HT1080 (cell line): ENCODE measurements around the gene ACE2. TPM values are rescaled to one million over a fixed set of nuclear protein-coding genes. Genes with fewer than 3 reads are reported as not detected.
A peak's percentile ranks its signal among the peaks of the same experiment; 100 is the strongest.

Source experiments
- DNase-seq: peaks from one replicate; pipeline ENCODE4 v3.0.0-alpha.2; 2015; ENCODE audit warnings: low read depth
- total RNA-seq: library from RNA; depleted of rRNA; stranded (reverse); fragments of >200 nt; shearing (Covaris generic); gene quantifications from 2 replicates; pipeline ENCODE4 v1.2.3, GENCODE V29; 2014; rRNA removed

Gene ACE2
- total RNA-seq, 1 experiment from 2014 or later = not detected

DNA sequence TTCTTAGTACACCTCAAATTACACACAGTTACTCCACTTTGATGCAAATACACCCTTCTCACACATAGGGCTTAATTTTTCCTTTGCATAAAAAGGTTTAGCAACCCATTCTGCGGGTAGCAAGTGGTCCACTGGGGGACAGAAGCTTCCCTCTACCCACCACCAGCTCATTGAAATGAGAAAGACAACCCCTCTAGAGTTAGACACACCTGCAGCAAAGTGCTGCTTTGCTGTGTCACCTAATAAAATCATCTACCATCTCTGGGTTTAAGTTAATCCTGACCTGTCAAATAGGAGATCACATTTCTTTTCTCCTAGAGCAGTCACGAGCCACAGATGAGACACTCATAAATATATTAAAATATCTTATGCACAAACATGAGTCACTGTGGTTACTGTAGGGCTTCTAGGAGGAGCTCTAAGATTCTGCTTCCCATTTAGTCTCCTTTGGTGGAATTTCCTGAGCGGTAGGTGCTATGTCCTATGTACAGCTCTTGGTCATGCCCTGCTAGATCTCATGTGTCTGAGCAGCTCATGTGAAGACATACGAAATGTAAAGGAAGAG, 88.3 kb downstream of the ACE2 start:
- peak; percentile 78 for DNase-seq

DNA sequence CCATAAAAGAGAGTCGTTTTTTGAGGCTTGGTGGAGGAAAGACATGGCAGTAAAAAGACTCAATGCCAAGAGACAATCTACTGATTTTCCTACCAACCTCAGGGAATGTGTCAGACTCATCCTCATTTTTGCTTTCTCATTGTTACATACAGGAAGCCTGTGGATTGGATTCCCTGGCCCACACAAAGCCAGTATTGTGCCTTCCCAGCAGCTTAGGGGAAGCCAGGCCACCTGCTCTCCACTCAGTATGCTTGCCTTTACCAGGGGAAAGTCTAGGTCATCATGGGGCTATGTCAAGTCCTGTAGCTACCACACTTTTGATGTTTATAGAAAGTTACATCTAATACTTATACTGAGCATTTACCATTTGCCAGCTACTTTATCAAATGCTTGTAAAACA, 89.2 kb downstream of the ACE2 start:
- DNase-seq = peak; percentile 88

Other genes starting within 250 kb of the ACE2 start
- gene VEGFD, start 216.5 kb downstream of the ACE2 start, total RNA-seq = 0.37 TPM in 1 of 2 replicates, not detected in the other
- 15.6 and 19.3 TPM in 2 replicates for gene PIR, start 107.6 kb downstream of the ACE2 start, total RNA-seq
- gene BMX, start 100.2 kb downstream of the ACE2 start, total RNA-seq = 0.34 TPM in 1 of 2 replicates, not detected in the other
- gene CLTRN, start 63.8 kb upstream of the ACE2 start, total RNA-seq = not detected in 2 replicates
- 1.2 and 1.6 TPM in 2 replicates for gene CA5B, start 137.3 kb upstream of the ACE2 start, total RNA-seq
- gene ZRSR2, start 189.5 kb upstream of the ACE2 start, total RNA-seq = 1.0 and 2.6 TPM in 2 replicates